ENCODE measurements around the gene HIBCH.

- TF ChIP-seq CTCF (IDR thresholded peaks at IDR 0.05; ENCODE audit: insufficient read depth, low read length): no peak
- no peak for TF ChIP-seq SPI1 (IDR thresholded peaks at IDR 0.05; ENCODE audit: borderline replicate concordance, low read depth)
- no peak for TF ChIP-seq POLR2AphosphoS5 (IDR thresholded peaks at IDR 0.05; ENCODE audit: low read depth)
These were observed 69.2 kb downstream of the HIBCH start for GRCh38 chr2:190250421-190250820.

Measured in HL-60 (cell line).